Left ventricle myocardium inferior (tissue), 1 donor: ENCODE measurements around the gene LTB4R. TPM values are rescaled to one million over a fixed set of nuclear protein-coding genes. Genes with fewer than 3 reads are reported as not detected.

Source experiments
- DNase-seq: peaks from one replicate; pipeline ENCODE4 v3.0.0-alpha.2; 2020
- H3K27ac ChIP-seq: fragments of 200-600 bp; replicated peaks from 2 replicates; pipeline ENCODE4 v1.8.0; 2021
- H3K27me3 ChIP-seq: fragments of 200-600 bp; 2 replicates; pipeline ENCODE4 v1.8.0; 2021; ENCODE audit warnings: low read depth
- H3K36me3 ChIP-seq: fragments of 200-600 bp; 2 replicates; pipeline ENCODE4 v1.8.0; 2021
- H3K4me1 ChIP-seq: fragments of 200-600 bp; 2 replicates; pipeline ENCODE4 v1.8.0; 2021
- H3K4me3 ChIP-seq: fragments of 200-600 bp; 2 replicates; pipeline ENCODE4 v1.8.0; 2021; ENCODE audit warnings: mild to moderate bottlenecking, moderate library complexity
- H3K9me3 ChIP-seq: fragments of 200-600 bp; replicated peaks from 2 replicates; pipeline ENCODE4 v1.8.0; 2021
- intact Hi-C: fragments of 100-400 bp; cut with micrococcal nuclease; formaldehyde crosslinking; loops from one replicate; pipeline ENCODE4 v1.11.0; 2022
- total RNA-seq: library from RNA; stranded (reverse); fragmentation: NEBNext Ultra II Directional; extraction: Animal tissue kit (Norgen Biotek cat#: 25700); gene quantifications from one replicate; pipeline ENCODE4 v1.2.1, GENCODE V29; 2021
- TF ChIP-seq, protein P1 (sequence below): fragments of 200-600 bp; IDR thresholded peaks from 2 replicates; pipeline ENCODE4 v1.8.0; 2021; ENCODE audit warnings: antibody characterized with exemption, mild to moderate bottlenecking, borderline replicate concordance
- donor health status: DM: no; HTN: yes; CAD: no; lungs with severe emphysema.

LTB4R gene
- total RNA-seq, 1 donor from 2014 or later: 1.8 TPM

- H3K4me1 ChIP-seq: peaks cover 21% of the 10 kb centered on the region
- no peaks in the 10 kb centered on the region for H3K9me3 ChIP-seq
- no peak overlapping the region for H3K27ac ChIP-seq
- peaks cover 5% of the 10 kb centered on the region for H3K36me3 ChIP-seq
- no peak overlapping the region for H3K4me3 ChIP-seq
- no peak for DNase-seq
- TF ChIP-seq, protein P1, sequence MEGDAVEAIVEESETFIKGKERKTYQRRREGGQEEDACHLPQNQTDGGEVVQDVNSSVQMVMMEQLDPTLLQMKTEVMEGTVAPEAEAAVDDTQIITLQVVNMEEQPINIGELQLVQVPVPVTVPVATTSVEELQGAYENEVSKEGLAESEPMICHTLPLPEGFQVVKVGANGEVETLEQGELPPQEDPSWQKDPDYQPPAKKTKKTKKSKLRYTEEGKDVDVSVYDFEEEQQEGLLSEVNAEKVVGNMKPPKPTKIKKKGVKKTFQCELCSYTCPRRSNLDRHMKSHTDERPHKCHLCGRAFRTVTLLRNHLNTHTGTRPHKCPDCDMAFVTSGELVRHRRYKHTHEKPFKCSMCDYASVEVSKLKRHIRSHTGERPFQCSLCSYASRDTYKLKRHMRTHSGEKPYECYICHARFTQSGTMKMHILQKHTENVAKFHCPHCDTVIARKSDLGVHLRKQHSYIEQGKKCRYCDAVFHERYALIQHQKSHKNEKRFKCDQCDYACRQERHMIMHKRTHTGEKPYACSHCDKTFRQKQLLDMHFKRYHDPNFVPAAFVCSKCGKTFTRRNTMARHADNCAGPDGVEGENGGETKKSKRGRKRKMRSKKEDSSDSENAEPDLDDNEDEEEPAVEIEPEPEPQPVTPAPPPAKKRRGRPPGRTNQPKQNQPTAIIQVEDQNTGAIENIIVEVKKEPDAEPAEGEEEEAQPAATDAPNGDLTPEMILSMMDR: no peak
- intact Hi-C loops: no loop called here
- no peaks in the 10 kb centered on the region for H3K27me3 ChIP-seq
These were observed 26.7 kb upstream of the LTB4R start for GRCh38 chr14:24284501-24285035.

DNA sequence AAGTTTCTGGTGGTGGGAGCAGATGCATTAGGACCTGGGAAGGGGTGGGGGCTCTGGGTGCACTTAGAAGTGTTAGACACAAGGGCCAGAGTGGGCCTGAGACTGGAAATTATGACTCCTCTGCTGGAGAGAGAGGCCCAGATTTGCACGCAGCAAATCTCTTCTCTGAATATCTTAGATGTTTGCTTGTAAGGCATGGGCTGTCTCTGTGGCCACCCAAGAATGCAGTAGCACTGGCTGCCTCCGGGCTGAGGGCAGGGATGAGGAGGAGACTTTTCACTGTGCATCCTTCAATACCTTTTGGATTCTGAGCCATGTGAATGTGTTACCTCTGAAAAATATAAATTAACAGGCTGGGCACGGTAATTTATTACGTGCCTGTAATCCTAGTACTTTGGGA is 26.0 kb upstream of the LTB4R start:
- intact Hi-C loops: no loop called here
- no peaks in the 10 kb centered on the region for H3K27me3 ChIP-seq
- DNase-seq: no peak
- TF ChIP-seq, protein P1: no peak
- H3K27ac ChIP-seq: no peak overlapping the region
- H3K4me3 ChIP-seq: no peak overlapping the region
- H3K4me1 ChIP-seq: peaks cover 13% of the 10 kb centered on the region
- H3K36me3 ChIP-seq: peaks cover 13% of the 10 kb centered on the region
- no peaks in the 10 kb centered on the region for H3K9me3 ChIP-seq

DNA sequence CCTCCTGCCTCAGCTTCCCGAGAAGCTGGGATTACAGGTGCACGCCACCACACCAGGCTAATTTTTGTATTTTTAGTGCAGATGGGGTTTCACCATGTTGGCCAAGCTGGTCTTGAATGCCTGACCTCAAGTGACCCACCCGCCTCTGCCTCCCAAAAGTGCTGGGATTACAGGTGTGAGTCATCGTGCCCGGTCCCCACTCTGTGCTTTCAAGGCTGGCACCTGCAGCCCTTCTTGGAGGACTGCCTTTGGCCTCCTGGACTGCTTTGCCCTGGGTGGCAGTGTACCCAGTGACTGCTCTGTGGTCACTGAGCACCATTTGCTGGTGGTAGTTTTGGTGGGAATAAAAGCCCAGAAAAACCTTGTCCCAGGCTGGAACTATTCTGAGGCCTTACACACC is 24.3 kb upstream of the LTB4R start:
- H3K4me3 ChIP-seq: no peak overlapping the region
- no peak overlapping the region for H3K27ac ChIP-seq
- intact Hi-C loops: no loop called here
- no peak for DNase-seq
- H3K36me3 ChIP-seq: peaks cover 27% of the 10 kb centered on the region
- TF ChIP-seq, protein P1: no peak
- no peaks in the 10 kb centered on the region for H3K27me3 ChIP-seq
- no peaks in the 10 kb centered on the region for H3K9me3 ChIP-seq
- peaks cover 4% of the 10 kb centered on the region for H3K4me1 ChIP-seq

DNA sequence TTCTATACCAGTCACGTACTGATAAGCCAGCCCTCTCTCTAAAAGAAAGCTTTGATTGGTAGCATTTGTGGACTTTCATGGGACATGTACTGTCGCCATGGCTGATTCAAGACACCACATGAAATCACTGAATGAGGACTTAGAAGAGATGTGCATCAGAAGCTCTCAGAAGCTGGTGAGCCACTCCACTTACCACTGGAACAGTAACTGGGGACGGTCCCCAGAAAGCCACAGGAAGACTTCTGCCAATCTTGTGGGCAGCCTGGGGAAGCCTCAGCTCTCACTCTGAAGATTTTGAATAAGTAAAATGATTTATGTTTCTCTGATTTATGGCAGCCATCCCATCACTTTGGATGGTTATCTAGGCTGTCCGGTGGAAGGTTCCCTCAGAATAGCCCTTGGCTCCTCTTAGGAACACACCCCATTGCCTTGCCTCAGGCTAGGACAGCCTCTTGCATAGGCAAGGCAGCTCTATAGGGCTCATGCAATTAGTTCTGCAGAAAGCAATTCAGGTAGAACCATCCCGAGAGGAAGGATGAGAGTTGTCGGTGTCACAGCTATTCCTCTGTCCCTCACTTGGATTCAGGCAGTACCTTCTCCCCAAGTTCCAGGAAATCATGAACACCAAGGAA is 21.5 kb upstream of the LTB4R start:
- Histone ChIP-seq H3K4me1 (no peaks in the 10 kb centered on the region), H3K9me3 (no peaks in the 10 kb centered on the region), H3K36me3 (peaks cover 40% of the 10 kb centered on the region), H3K27ac (no peak overlapping the region), H3K27me3 (no peaks in the 10 kb centered on the region), H3K4me3 (no peak overlapping the region)
- no peak for DNase-seq
- TF ChIP-seq, protein P1: no peak
- intact Hi-C loops: no loop called here

DNA sequence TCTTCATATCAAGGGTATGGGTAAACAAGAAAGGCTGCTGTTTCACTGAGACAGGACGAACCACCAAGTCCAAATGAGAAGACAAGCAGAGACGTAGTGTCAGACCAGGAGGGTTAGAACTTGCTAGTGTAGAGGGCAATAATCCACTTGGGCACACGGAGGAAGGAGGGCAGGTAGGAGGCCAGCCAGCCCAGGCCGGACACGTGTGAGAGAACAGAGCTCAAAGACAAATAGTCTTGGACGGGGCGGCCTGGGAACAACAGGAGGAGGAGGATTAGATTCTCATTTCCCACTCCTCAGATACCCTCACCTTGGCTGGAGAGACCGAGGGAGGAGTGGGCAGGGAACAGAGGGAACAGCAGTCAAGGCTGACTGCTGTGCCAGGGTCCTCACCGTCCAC is 20.6 kb upstream of the LTB4R start:
- H3K4me3 ChIP-seq: no peak overlapping the region
- H3K9me3 ChIP-seq: no peaks in the 10 kb centered on the region
- H3K27ac ChIP-seq: no peak overlapping the region
- H3K36me3 ChIP-seq: peaks cover 49% of the 10 kb centered on the region
- intact Hi-C loops: no loop called here
- H3K27me3 ChIP-seq: no peaks in the 10 kb centered on the region
- TF ChIP-seq, protein P1: no peak
- DNase-seq: no peak
- H3K4me1 ChIP-seq: no peaks in the 10 kb centered on the region
